ENCODE measurements around the gene PLLP. TPM values are rescaled to one million over a fixed set of nuclear protein-coding genes. Genes with fewer than 3 reads are reported as not detected.

PLLP gene
- total and polyA plus RNA-seq, 9 of the 15 experiments (the other 6 are each of a cell fraction or from before 2014, with no cell fraction given): 0.09 to 0.96 (median 0.27) TPM

- no peak overlapping the region for H3K4me2 ChIP-seq (ENCODE audit: insufficient read depth, low read length)
Measured at GRCh38 chr16:57277586-57277985, 6.9 kb downstream of the PLLP start.

GRCh38 chr16:57276596-57276995, 7.9 kb downstream of the PLLP start:
- 0 out of 2 replicates have a peak, but pooled peaks cover 3% of the 10 kb centered on the region for H4K20me1 ChIP-seq (replicated peaks; ENCODE audit: control insufficient read depth, insufficient read depth, low read length)
- ATAC-seq (no peak; the same call in 2 of the 3 replicates), DNase-seq (ENCODE audit: extremely low read depth in 1 of 4, low spot score in 3 of 4) (no peak), FAIRE-seq (no peak)
- ChIA-PET POLR2A (no interaction called here), CTCF (ENCODE audit: low intra/inter-chr PET ratio) (no interaction called here)
- no peak overlapping the region for H3K9ac ChIP-seq (ENCODE audit: insufficient read depth in 1 of 2, low read depth in 2 of 2, low read length in 2 of 2)
- H3K4me1 ChIP-seq (replicated peaks in 1 of 2; ENCODE audit: control insufficient read depth in 2 of 2, insufficient read depth in 2 of 2, low read length in 2 of 2): peaks cover 5 to 7% of the 10 kb centered on the region in 2 experiments; a peak in 3 of 5 replicates
- H3K9me3 ChIP-seq (replicated peaks; ENCODE audit: control insufficient read depth, insufficient read depth, low read depth, low read length): no peaks in the 10 kb centered on the region
- no peaks in the 10 kb centered on the region for H3K9me1 ChIP-seq (ENCODE audit: control insufficient read depth, insufficient read depth, low read length)
- H3K27me3 ChIP-seq (ENCODE audit: control insufficient read depth in 2 of 2, insufficient read depth in 2 of 2, low read length in 2 of 2): no peaks in the 10 kb centered on the region; a peak in 1 of 5 replicates
- H3K36me3 ChIP-seq (ENCODE audit: control insufficient read depth, insufficient read depth, low read length): no peaks in the 10 kb centered on the region
- H2AFZ ChIP-seq (ENCODE audit: low read depth, low read length): peak overlapping the region; percentile 2; the same call in 1 of the 2 replicates
- H3K4me2 ChIP-seq (ENCODE audit: insufficient read depth, low read length): no peak overlapping the region
- H3K79me2 ChIP-seq (ENCODE audit: control insufficient read depth, insufficient read depth, low read length): no peaks in the 10 kb centered on the region
- no peak overlapping the region for H3K4me3 ChIP-seq
- H3K27ac ChIP-seq (ENCODE audit: extremely low read depth, low read depth, low read length): no peak overlapping the region
- intact Hi-C loops (cut with micrococcal nuclease) (no loop called here), in situ Hi-C loops (cut with MboI) (no loop called here)
- no TSS peak for BruUV-seq (replicated peaks)
- WGBS (ENCODE audit: insufficient coverage, low coverage, missing lambda C conversion rate): 13% methylated on average over 5 of the region's 5 CpGs
- TF ChIP-seq ZNF668 (CRISPR knock-in tag; IDR thresholded peaks at IDR 0.05) (no peak), BCLAF1 (IDR thresholded peaks at IDR 0.05; ENCODE audit: borderline replicate concordance in 1 of 2, control insufficient read depth in 1 of 2, low read depth in 2 of 2, low read length in 1 of 2) (no peak), CTCF (IDR thresholded peaks at IDR 0.05 in 2 of 3, conservative IDR thresholded peaks at IDR 0.05 in 1 of 3; ENCODE audit: insufficient read depth in 2 of 3, low read depth in 1 of 3, low read length in 3 of 3) (0 out of 6 replicates have a peak, but pooled peaks of 1 of the 3 experiments have one; percentile 9)

More at GRCh38 chr16:57277586-57277985, 6.9 kb downstream of the PLLP start:
- Histone ChIP-seq H3K4me3 (no peak overlapping the region), H2AFZ (ENCODE audit: low read depth, low read length) (no peak overlapping the region), H3K9me3 (replicated peaks; ENCODE audit: control insufficient read depth, insufficient read depth, low read depth, low read length) (no peaks in the 10 kb centered on the region), H3K27ac (ENCODE audit: extremely low read depth, low read depth, low read length) (no peak overlapping the region), H3K4me1 (replicated peaks in 1 of 2; ENCODE audit: control insufficient read depth in 2 of 2, insufficient read depth in 2 of 2, low read length in 2 of 2) (peaks cover 5 to 7% of the 10 kb centered on the region in 2 experiments; a peak in 3 of 5 replicates), H3K27me3 (ENCODE audit: control insufficient read depth in 2 of 2, insufficient read depth in 2 of 2, low read length in 2 of 2) (peaks cover 0 to 3% of the 10 kb centered on the region in 2 experiments; a peak in 3 of 5 replicates), H3K79me2 (ENCODE audit: control insufficient read depth, insufficient read depth, low read length) (no peaks in the 10 kb centered on the region), H3K9me1 (ENCODE audit: control insufficient read depth, insufficient read depth, low read length) (no peaks in the 10 kb centered on the region), H4K20me1 (replicated peaks; ENCODE audit: control insufficient read depth, insufficient read depth, low read length) (0 out of 2 replicates have a peak, but pooled peaks cover 3% of the 10 kb centered on the region), H3K9ac (ENCODE audit: insufficient read depth in 1 of 2, low read depth in 2 of 2, low read length in 2 of 2) (no peak overlapping the region), H3K36me3 (ENCODE audit: control insufficient read depth, insufficient read depth, low read length) (no peaks in the 10 kb centered on the region)
- DNase-seq (ENCODE audit: extremely low read depth in 1 of 4, low spot score in 3 of 4) (peak in 1 of 4 experiments; percentile 9), FAIRE-seq (no peak), ATAC-seq (no peak)
- intact Hi-C loops (cut with micrococcal nuclease) (no loop called here), in situ Hi-C loops (cut with MboI) (no loop called here)
- WGBS (ENCODE audit: insufficient coverage, low coverage, missing lambda C conversion rate): 0% methylated on average over 1 of the region's 1 CpG
- ChIA-PET POLR2A (interaction anchor here (0.5 to 1.3 kb wide), 4 partner anchors 9 to 41 kb away, joined by 3 to 7 read pairs (median 3); partner anchors contain the start of gene ARL2BP), CTCF (ENCODE audit: low intra/inter-chr PET ratio) (no interaction called here)
- BruUV-seq (replicated peaks): no TSS peak
- TF ChIP-seq SAFB (IDR thresholded peaks at IDR 0.05; ENCODE audit: borderline replicate concordance, low read depth, low read length) (no peak), ZNF184 (CRISPR knock-in tag; IDR thresholded peaks at IDR 0.05) (peak; percentile 62; the same call in 1 of the 2 replicates), ZNF436 (CRISPR knock-in tag; IDR thresholded peaks at IDR 0.05) (no peak)

Measured in K562 (cell line).